ENCODE results near the gene COBL. TPM values are rescaled to one million over a fixed set of nuclear protein-coding genes. Genes with fewer than 3 reads are reported as not detected.

Gene COBL
- total and polyA plus RNA-seq, 2 of the 8 experiments (the other 6 are each of a cell fraction or from before 2014, with no cell fraction given), result 13.8 to 40.4 TPM

DNA sequence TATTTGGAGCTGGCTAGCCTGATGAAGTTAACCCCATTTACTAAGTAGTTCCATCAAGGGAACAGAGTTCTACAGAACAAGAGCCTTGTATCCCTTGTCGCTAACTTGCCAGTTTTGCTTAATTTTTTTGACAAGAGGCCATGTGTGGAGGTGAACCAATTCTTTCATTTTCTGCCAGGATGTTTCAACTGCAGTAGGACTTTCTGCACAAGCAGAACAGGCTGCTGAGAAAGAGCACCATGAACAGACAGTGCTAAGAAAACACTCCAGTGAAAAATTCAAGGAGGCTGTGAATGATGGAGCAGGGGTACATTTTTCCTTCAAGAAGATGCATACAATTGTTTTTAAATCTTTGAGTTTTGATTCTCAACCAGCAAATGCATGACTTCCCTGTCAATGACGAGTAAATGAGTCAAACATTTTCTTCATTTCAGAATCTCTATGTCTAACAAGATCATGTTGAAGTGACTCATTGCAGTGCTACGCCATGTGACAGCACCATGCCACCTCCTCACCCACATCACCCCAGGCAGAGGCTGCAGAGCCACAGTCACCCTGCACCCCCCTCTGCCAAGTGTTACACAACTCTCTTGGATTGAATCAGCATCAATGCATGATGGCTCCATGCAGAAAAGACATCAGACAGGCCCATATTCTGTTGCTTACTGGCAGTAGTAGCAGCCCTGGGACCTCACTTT, 193.1 kb downstream of the COBL start:
- no peak overlapping the region for H2BK12ac ChIP-seq (ENCODE audit: low read depth, low read length)
- no peaks in the 10 kb centered on the region for H3K4me1 ChIP-seq (replicated peaks in 1 of 4; ENCODE audit: control insufficient read depth in 3 of 4, insufficient read depth in 4 of 4, low read length in 3 of 4)
- H3K18ac ChIP-seq (ENCODE audit: extremely low read depth, low read length), result no peak overlapping the region
- no peak overlapping the region for H2AK5ac ChIP-seq (ENCODE audit: low read depth, low read length)
- no peak overlapping the region for H4K8ac ChIP-seq (ENCODE audit: extremely low read depth, insufficient read depth, low read length)
- no peak overlapping the region for H2BK120ac ChIP-seq (replicated peaks; ENCODE audit: low read depth, low read length)
- peak in 1 of 2 experiments; percentile 19 for DNase-seq (ENCODE audit: low read depth in 1 of 2, low spot score in 2 of 2)
- CTCF ChIA-PET (ENCODE audit: partially characterized antibody), result interaction anchor here (1.1 kb wide), 1 partner anchor 13 kb away, joined by 3 read pairs; no protein-coding TSS in a partner anchor
- H3K79me1 ChIP-seq (ENCODE audit: low read depth, low read length), result no peaks in the 10 kb centered on the region
- POLR2A ChIA-PET (ENCODE audit: partially characterized antibody), result no interaction called here
- H2BK15ac ChIP-seq (ENCODE audit: low read length), result no peak overlapping the region
- no peak overlapping the region for H3K4ac ChIP-seq (replicated peaks; ENCODE audit: insufficient read length, low read depth, low read length)
- no peaks in the 10 kb centered on the region for H3K27me3 ChIP-seq (replicated peaks in 1 of 4; ENCODE audit: control insufficient read depth in 3 of 4, extremely low read depth in 1 of 4, insufficient read depth in 3 of 4, low read length in 3 of 4)
- H3K23me2 ChIP-seq (ENCODE audit: low read depth, low read length), result no peaks in the 10 kb centered on the region
- no peak overlapping the region for H3K56ac ChIP-seq (replicated peaks; ENCODE audit: insufficient read length, low read depth, low read length)
- TF ChIP-seq PHF8 (conservative IDR thresholded peaks at IDR 0.05; ENCODE audit: low read depth, low read length) (no peak), TCF12 (IDR thresholded peaks at IDR 0.05; ENCODE audit: low read depth, low read length) (no peak), SIRT6 (IDR thresholded peaks at IDR 0.05; ENCODE audit: low read length) (no peak), CHD1 (IDR thresholded peaks at IDR 0.05; ENCODE audit: low read depth, low read length) (no peak), BCL11A (IDR thresholded peaks at IDR 0.05; ENCODE audit: low read depth in 2 of 2, low read length in 2 of 2) (no peak), EZH2 (IDR thresholded peaks at IDR 0.05; ENCODE audit: low read depth, low read length, severe bottlenecking) (no peak)
- TF ChIP-seq, protein P1, sequence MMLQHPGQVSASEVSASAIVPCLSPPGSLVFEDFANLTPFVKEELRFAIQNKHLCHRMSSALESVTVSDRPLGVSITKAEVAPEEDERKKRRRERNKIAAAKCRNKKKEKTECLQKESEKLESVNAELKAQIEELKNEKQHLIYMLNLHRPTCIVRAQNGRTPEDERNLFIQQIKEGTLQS (IDR thresholded peaks at IDR 0.05; ENCODE audit: insufficient read depth, low read depth, low read length), result no peak
- no peak overlapping the region for H2BK5ac ChIP-seq (ENCODE audit: low read depth, low read length)
- no peak for FAIRE-seq
- WGBS, 2 experiments (ENCODE audit: extremely low coverage in 1 of 2, insufficient coverage in 1 of 2, insufficient read length in 1 of 2, insufficient replicate concordance in 2 of 2, low coverage in 1 of 2, low lambda C conversion rate in 2 of 2, missing lambda C conversion rate in 1 of 2), result 94% methylated on average over 3 of the region's 3 CpGs; no CpG with 5 or more reads in 1 of the 2 experiments
- no peak overlapping the region for H3K14ac ChIP-seq (ENCODE audit: insufficient read length)
- no peaks in the 10 kb centered on the region for H3K79me2 ChIP-seq (ENCODE audit: control insufficient read depth in 1 of 2, insufficient read depth in 2 of 2, low read length in 2 of 2)
- no peak overlapping the region for H4K91ac ChIP-seq (replicated peaks; ENCODE audit: insufficient read length, low read length)
- H4K20me1 ChIP-seq (replicated peaks in 1 of 2; ENCODE audit: control insufficient read depth in 1 of 2, insufficient read depth in 2 of 2, low read length in 2 of 2), result no peaks in the 10 kb centered on the region
- H3K36me3 ChIP-seq (ENCODE audit: control insufficient read depth in 2 of 4, insufficient read depth in 4 of 4, low read length in 3 of 4), result no peaks in the 10 kb centered on the region; a peak in 1 of 8 replicates
- no peak overlapping the region for H3K27ac ChIP-seq (ENCODE audit: low read depth, low read length)
- no peaks in the 10 kb centered on the region for H3K9me3 ChIP-seq (ENCODE audit: insufficient read depth in 2 of 2, low read depth in 1 of 2, low read length in 1 of 2)
- no peak overlapping the region for H4K5ac ChIP-seq (ENCODE audit: insufficient read length, low read depth, low read length)
- H2BK20ac ChIP-seq (ENCODE audit: low read length), result no peak overlapping the region
- no peak overlapping the region for H3K23ac ChIP-seq (ENCODE audit: insufficient read length)
- H3K4me3 ChIP-seq (ENCODE audit: extremely low read depth in 1 of 4, insufficient read depth in 2 of 4, low read depth in 3 of 4, low read length in 4 of 4), result no peak overlapping the region
- H2AFZ ChIP-seq (ENCODE audit: low read length), result no peak overlapping the region
- H3K4me2 ChIP-seq (ENCODE audit: insufficient read depth in 1 of 2, low read depth in 2 of 2, low read length in 2 of 2), result no peak overlapping the region
- H3K9ac ChIP-seq (replicated peaks in 1 of 4; ENCODE audit: extremely low read depth in 1 of 4, low read depth in 3 of 4, low read length in 3 of 4), result no peak overlapping the region
